Activated naive CD4-positive, alpha-beta T cell treated with anti-CD3 and anti-CD28 coated beads, Interleukin-2, amount 50 U/mL, for 16 hours (primary cell): ENCODE data around the gene YRDC.

Experiments
- DNase-seq: peaks from one replicate; pipeline ENCODE4 v3.0.0-alpha.2; 2020

The YRDC gene

GRCh38 chr1:37807555-37808368 is at the start of gene YRDC, which contains the start of gene C1orf122:
Gene YRDC, minus strand, starts transcription at chr1:37808208. Its CDS starts 28 bp downstream, at chr1:37808180.
Gene C1orf122, plus strand, starts transcription at chr1:37807790. Its CDS starts 615 bp downstream, at chr1:37808405.
- DNase-seq: peak; percentile 95

GRCh38 chr1:37854406-37854805 is 46.4 kb upstream of the YRDC start:
- DNase-seq: no peak

GRCh38 chr1:37853157-37853556 is 45.1 kb upstream of the YRDC start:
- no peak for DNase-seq

- no peak for DNase-seq
These were observed 43.8 kb upstream of the YRDC start for GRCh38 chr1:37851782-37852210.

- no peak for DNase-seq
These were observed 43.3 kb upstream of the YRDC start for GRCh38 chr1:37851262-37851661.

- DNase-seq: no peak
These were observed 42.4 kb upstream of the YRDC start for GRCh38 chr1:37850352-37850955.

GRCh38 chr1:37849480-37849879 is 41.5 kb upstream of the YRDC start:
- DNase-seq: no peak

- DNase-seq: no peak
These were observed 38.8 kb upstream of the YRDC start for GRCh38 chr1:37846647-37847339.

GRCh38 chr1:37845786-37846185 is 37.8 kb upstream of the YRDC start:
- no peak for DNase-seq

GRCh38 chr1:37845049-37845646 is 37.1 kb upstream of the YRDC start:
- no peak for DNase-seq

- no peak for DNase-seq
These were observed 36.5 kb upstream of the YRDC start for GRCh38 chr1:37844536-37844935.

- no peak for DNase-seq
These were observed 33.6 kb upstream of the YRDC start for GRCh38 chr1:37841652-37842051.

- no peak for DNase-seq
These were observed 32.7 kb upstream of the YRDC start for GRCh38 chr1:37840711-37841110.

- DNase-seq: no peak
These were observed 31.7 kb upstream of the YRDC start for GRCh38 chr1:37839676-37840075.

GRCh38 chr1:37836788-37837187 is 28.8 kb upstream of the YRDC start:
- no peak for DNase-seq

- DNase-seq: no peak
These were observed 23.8 kb upstream of the YRDC start for GRCh38 chr1:37831809-37832208.

GRCh38 chr1:37831109-37831508 is 23.1 kb upstream of the YRDC start:
- DNase-seq: no peak

GRCh38 chr1:37828410-37829074 is 20.5 kb upstream of the YRDC start:
- DNase-seq: no peak

- no peak for DNase-seq
These were observed 17.5 kb upstream of the YRDC start for GRCh38 chr1:37825506-37825905.

GRCh38 chr1:37824001-37824400 is 16.0 kb upstream of the YRDC start:
- no peak for DNase-seq

GRCh38 chr1:37822906-37823815 is 15.2 kb upstream of the YRDC start:
- no peak for DNase-seq

GRCh38 chr1:37821481-37821880 is 13.5 kb upstream of the YRDC start:
- no peak for DNase-seq
